ENCODE data around the gene TSPEAR.
A peak's percentile ranks its signal among the peaks of the same experiment; 100 is the strongest.
"Not testable (repeated sequence)": the region's sequence is repeated elsewhere in the genome, so short reads cannot be mapped to it uniquely, and the experiment has no call there.

Gene TSPEAR

GRCh38 chr21:44649521-44650100, 61.8 kb downstream of the TSPEAR start:
- DNase-seq: no peak

- DNase-seq: no peak
These were observed 62.6 kb downstream of the TSPEAR start for GRCh38 chr21:44648557-44649311.

- peak; percentile 34 for DNase-seq
These were observed 64.2 kb downstream of the TSPEAR start for GRCh38 chr21:44647222-44647552.

GRCh38 chr21:44646366-44647221, 64.8 kb downstream of the TSPEAR start, which contains the start of gene KRTAP10-11:
Gene KRTAP10-11 (plus strand): TSS chr21:44646414. CDS start chr21:44646459, 45 bp downstream.
- DNase-seq: not testable (repeated sequence)

- DNase-seq: no peak
These were observed 66.5 kb downstream of the TSPEAR start for GRCh38 chr21:44644878-44645277.

- DNase-seq: peak; percentile 14
These were observed 67.5 kb downstream of the TSPEAR start for GRCh38 chr21:44643741-44644310.

- no peak for DNase-seq
These were observed 70.6 kb downstream of the TSPEAR start for GRCh38 chr21:44640761-44641160.

- no peak for DNase-seq
These were observed 72.1 kb downstream of the TSPEAR start for GRCh38 chr21:44639331-44639655.

GRCh38 chr21:44638506-44639330, 72.7 kb downstream of the TSPEAR start:
- DNase-seq: not testable (repeated sequence)

- DNase-seq: peak; percentile 18
These were observed 73.5 kb downstream of the TSPEAR start for GRCh38 chr21:44637851-44638348.

GRCh38 chr21:44637018-44637850, 74.1 kb downstream of the TSPEAR start, which contains the start of gene KRTAP10-10:
Gene KRTAP10-10 (plus strand): TSS chr21:44637356. CDS start chr21:44637418, 62 bp downstream.
- DNase-seq: peak; percentile 80

GRCh38 chr21:44636209-44637017, 75.0 kb downstream of the TSPEAR start:
- no peak for DNase-seq

GRCh38 chr21:44632067-44632466, 79.3 kb downstream of the TSPEAR start:
- DNase-seq: no peak

GRCh38 chr21:44630440-44630839, 80.9 kb downstream of the TSPEAR start:
- no peak for DNase-seq

GRCh38 chr21:44628707-44629391, 82.5 kb downstream of the TSPEAR start:
- DNase-seq: peak; percentile 18

GRCh38 chr21:44627831-44628233, 83.5 kb downstream of the TSPEAR start:
- DNase-seq: peak; percentile 14

GRCh38 chr21:44627181-44627822, 84.1 kb downstream of the TSPEAR start:
- not testable (repeated sequence) for DNase-seq

GRCh38 chr21:44626673-44627143, 84.7 kb downstream of the TSPEAR start, which contains the start of gene KRTAP10-9:
Gene KRTAP10-9 (plus strand): TSS chr21:44627093. CDS start chr21:44627172, 79 bp downstream.
- DNase-seq: no peak

GRCh38 chr21:44626262-44626661, 85.1 kb downstream of the TSPEAR start:
- no peak for DNase-seq
